A549 (cell line): ENCODE results near the gene CTXN1. TPM values are rescaled to one million over a fixed set of nuclear protein-coding genes. Genes with fewer than 3 reads are reported as not detected.
"Not testable (repeated sequence)": the region's sequence is repeated elsewhere in the genome, so short reads cannot be mapped to it uniquely, and the experiment has no call there.

Experiments used
- ATAC-seq, 2 experiments: fragments of 200-7000 bp in 1 of 2; fragments of >200 bp in 1 of 2; cut with Nextera tagmentation in 1 of 2; cut with Tn5 transposase in 1 of 2; 3 replicates each; pipeline versions ENCODE4 v1.8.0 to v1.9.1; 2018 to 2020; ENCODE audit warnings: mild to moderate bottlenecking in 1 of 2, moderate library complexity in 1 of 2
- CTCF ChIA-PET: fragments of 300-600 bp; sonication (Branson Sonifier 250); formaldehyde crosslinking; extraction: SDS; loops from one replicate; lab custom pipeline; 2021; ENCODE audit warnings: antibody characterized with exemption, inconsistent platforms; lab: Yijun Ruan, JAX
- POLR2A ChIA-PET: fragments of 350-600 bp; formaldehyde crosslinking; extraction: SDS; loops from one replicate; lab custom pipeline; 2021; ENCODE audit warnings: antibody characterized with exemption, inconsistent platforms; lab: Yijun Ruan, JAX
- DNase-seq, 2 experiments: peaks; one replicate each; pipeline versions ENCODE4 v3.0.0 to v3.0.0-alpha.2; 2011 to 2016; ENCODE audit warnings: low read depth in 1 of 2, low spot score in 1 of 2
- FAIRE-seq: peaks from 2 replicates; lab custom pipeline; 2011; peaks lifted over from hg19 to GRCh38; lab: Jason Lieb, UNC
- H3K27ac ChIP-seq, 2 experiments: fragments of >200 bp; sonication (Bioruptor Twin); formaldehyde crosslinking; 3 replicates each; pipeline ENCODE4 v1.5.1; 2016 to 2017
- H3K4me1 ChIP-seq: fragments of >200 bp; sonication (Bioruptor Twin); formaldehyde crosslinking; 3 replicates; pipeline ENCODE4 v1.6.1; 2016
- H3K4me2 ChIP-seq: fragments of >200 bp; sonication (Bioruptor Twin); formaldehyde crosslinking; 3 replicates; pipeline ENCODE4 v1.6.1; 2016
- H3K4me3 ChIP-seq: fragments of >200 bp; sonication (Bioruptor Twin); formaldehyde crosslinking; 3 replicates; pipeline ENCODE4 v1.5.1; 2016
- H3K9me3 ChIP-seq: fragments of >200 bp; sonication (Bioruptor Twin); formaldehyde crosslinking; 3 replicates; pipeline ENCODE4 v1.6.1; 2016
- ATOH8 ChIP-seq: fragments of 250-450 bp; sonication (Bioruptor Pico); IDR thresholded peaks from 2 replicates; pipeline ENCODE4 v1.5.0; 2020; ENCODE audit warnings: low read depth, mild to moderate bottlenecking, moderate library complexity
- BHLHE40 ChIP-seq: IDR thresholded peaks from 2 replicates; pipeline ENCODE4 v1.6.1; 2012; ENCODE audit warnings: low read depth, low read length, inconsistent platforms
- EHF ChIP-seq: fragments of 250-450 bp; sonication (Bioruptor Pico); IDR thresholded peaks from 2 replicates; pipeline ENCODE4 v1.5.0; 2020; ENCODE audit warnings: mild to moderate bottlenecking
- EHMT2 ChIP-seq: fragments of 200-600 bp; sonication (generic); IDR thresholded peaks from 2 replicates; pipeline ENCODE4 v1.6.1; 2016; ENCODE audit warnings: antibody characterized with exemption, low read depth, mild to moderate bottlenecking, moderate library complexity
- GATA3 ChIP-seq: IDR thresholded peaks from 2 replicates; pipeline ENCODE4 v1.6.1; 2012; ENCODE audit warnings: borderline replicate concordance
- HES2 ChIP-seq: fragments of >200 bp; sonication (Bioruptor Twin); formaldehyde crosslinking; IDR thresholded peaks from 2 replicates; pipeline ENCODE4 v1.6.1; 2016
- JUNB ChIP-seq: fragments of >200 bp; sonication (Bioruptor Twin); formaldehyde crosslinking; IDR thresholded peaks from 2 replicates; pipeline ENCODE4 v1.6.1; 2016
- KDM1A ChIP-seq: fragments of 200-600 bp; sonication (generic); IDR thresholded peaks from 2 replicates; pipeline ENCODE4 v1.6.1; 2016; ENCODE audit warnings: low read depth, mild to moderate bottlenecking
- KDM5A ChIP-seq: fragments of 200-600 bp; sonication (generic); IDR thresholded peaks from 2 replicates; pipeline ENCODE4 v1.6.1; 2016; ENCODE audit warnings: antibody characterized with exemption, mild to moderate bottlenecking
- MAFK ChIP-seq: fragments of 450-650 bp; IDR thresholded peaks from 2 replicates; pipeline ENCODE4 v1.6.1; 2014; ENCODE audit not compliant: partially characterized antibody
- MAX ChIP-seq: IDR thresholded peaks from 2 replicates; pipeline ENCODE4 v1.6.1; 2012
- MAZ ChIP-seq: fragments of 150-350 bp; IDR thresholded peaks from 2 replicates; pipeline ENCODE4 v1.6.1; 2014; ENCODE audit warnings: antibody characterized with exemption, low read depth, low read length, borderline replicate concordance
- MYC ChIP-seq: IDR thresholded peaks from 2 replicates; pipeline ENCODE4 v1.6.1; 2012; ENCODE audit warnings: mild to moderate bottlenecking, inconsistent platforms, low read length, improper control_type of control experiment, borderline replicate concordance
- RAD21 ChIP-seq, 2 experiments: fragments of >200 bp in 1 of 2; sonication (Bioruptor Twin) in 1 of 2; formaldehyde crosslinking in 1 of 2; IDR thresholded peaks in 1 of 2; conservative IDR thresholded peaks in 1 of 2; 2 replicates in 1 of 2; 3 replicates in 1 of 2; pipeline ENCODE4 v1.6.1; 2012 to 2018; ENCODE audit warnings: inconsistent platforms in 1 of 2
- RCOR1 ChIP-seq: fragments of 150-350 bp; IDR thresholded peaks from 2 replicates; pipeline ENCODE4 v1.6.1; 2014; ENCODE audit warnings: antibody characterized with exemption, low read length, low read depth
- ZFP36 ChIP-seq: fragments of 450-650 bp; IDR thresholded peaks from 2 replicates; pipeline ENCODE4 v1.6.1; 2014; ENCODE audit warnings: borderline replicate concordance; ENCODE audit not compliant: partially characterized antibody
- WGBS: methylation state at CpG from one replicate; pipeline ENCODE4 v1.1.6; 2017; ENCODE audit errors: missing lambda C conversion rate; 5-methylcytosine and 5-hydroxymethylcytosine counted together
- polyA plus RNA-seq, 4 experiments: library from polyadenylated mRNA; depleted of rRNA in 3 of 4; stranded (reverse); fragments of >200 nt; fragmentation: RNase III in 1 of 4; extraction: RNeasy Plus Mini Kit Qiagen cat#74134 plus additional on column Dnase treatment in 1 of 4; gene quantifications; 2 replicates in 3 of 4; 3 replicates in 1 of 4; pipeline ENCODE4 v1.2.3, GENCODE V29; 2011 to 2017
- TF ChIP-seq, protein P1 (sequence below): fragments of >200 bp; sonication (Bioruptor Twin); formaldehyde crosslinking; IDR thresholded peaks from 3 replicates; pipeline ENCODE4 v1.5.1; 2016
- TF ChIP-seq, protein P2 (sequence below): fragments of >200 bp; sonication (Bioruptor Twin); formaldehyde crosslinking; IDR thresholded peaks from 3 replicates; pipeline ENCODE4 v1.6.1; 2016
- TF ChIP-seq, protein P3 (sequence below): IDR thresholded peaks from 2 replicates; pipeline ENCODE4 v1.6.1; 2012; ENCODE audit warnings: low read depth, borderline replicate concordance

CTXN1 gene
- polyA plus RNA-seq, 2 of the 4 experiments (the other 2 are of a cell fraction): 1.2 to 9.9 TPM

- CTCF ChIA-PET: no interaction called here
- ATAC-seq: no peak
Measured at GRCh38 chr19:7962644-7963268, 36.8 kb upstream of the CTXN1 start.

GRCh38 chr19:7961920-7962626 lies 36.1 kb upstream of the CTXN1 start:
- Histone ChIP-seq H3K4me1 (peaks cover 12% of the 10 kb centered on the region; the same call in 2 of the 3 replicates), H3K9me3 (no peaks in the 10 kb centered on the region), H3K4me3 (no peak overlapping the region), H3K27ac (no peak overlapping the region), H3K4me2 (no peak overlapping the region)
- TF ChIP-seq, protein P1, sequence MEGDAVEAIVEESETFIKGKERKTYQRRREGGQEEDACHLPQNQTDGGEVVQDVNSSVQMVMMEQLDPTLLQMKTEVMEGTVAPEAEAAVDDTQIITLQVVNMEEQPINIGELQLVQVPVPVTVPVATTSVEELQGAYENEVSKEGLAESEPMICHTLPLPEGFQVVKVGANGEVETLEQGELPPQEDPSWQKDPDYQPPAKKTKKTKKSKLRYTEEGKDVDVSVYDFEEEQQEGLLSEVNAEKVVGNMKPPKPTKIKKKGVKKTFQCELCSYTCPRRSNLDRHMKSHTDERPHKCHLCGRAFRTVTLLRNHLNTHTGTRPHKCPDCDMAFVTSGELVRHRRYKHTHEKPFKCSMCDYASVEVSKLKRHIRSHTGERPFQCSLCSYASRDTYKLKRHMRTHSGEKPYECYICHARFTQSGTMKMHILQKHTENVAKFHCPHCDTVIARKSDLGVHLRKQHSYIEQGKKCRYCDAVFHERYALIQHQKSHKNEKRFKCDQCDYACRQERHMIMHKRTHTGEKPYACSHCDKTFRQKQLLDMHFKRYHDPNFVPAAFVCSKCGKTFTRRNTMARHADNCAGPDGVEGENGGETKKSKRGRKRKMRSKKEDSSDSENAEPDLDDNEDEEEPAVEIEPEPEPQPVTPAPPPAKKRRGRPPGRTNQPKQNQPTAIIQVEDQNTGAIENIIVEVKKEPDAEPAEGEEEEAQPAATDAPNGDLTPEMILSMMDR: no peak
- TF ChIP-seq HES2 (no peak), KDM5A (no peak), MAFK (no peak), JUNB (no peak), ZFP36 (no peak), KDM1A (no peak), MYC (no peak), EHMT2 (no peak), MAZ (no peak)
- TF ChIP-seq, protein P2, sequence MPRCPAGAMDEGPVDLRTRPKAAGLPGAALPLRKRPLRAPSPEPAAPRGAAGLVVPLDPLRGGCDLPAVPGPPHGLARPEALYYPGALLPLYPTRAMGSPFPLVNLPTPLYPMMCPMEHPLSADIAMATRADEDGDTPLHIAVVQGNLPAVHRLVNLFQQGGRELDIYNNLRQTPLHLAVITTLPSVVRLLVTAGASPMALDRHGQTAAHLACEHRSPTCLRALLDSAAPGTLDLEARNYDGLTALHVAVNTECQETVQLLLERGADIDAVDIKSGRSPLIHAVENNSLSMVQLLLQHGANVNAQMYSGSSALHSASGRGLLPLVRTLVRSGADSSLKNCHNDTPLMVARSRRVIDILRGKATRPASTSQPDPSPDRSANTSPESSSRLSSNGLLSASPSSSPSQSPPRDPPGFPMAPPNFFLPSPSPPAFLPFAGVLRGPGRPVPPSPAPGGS: no peak
- ATAC-seq (no peak), FAIRE-seq (no peak), DNase-seq (no peak)
- ChIA-PET POLR2A (no interaction called here), CTCF (no interaction called here)
- 73% methylated on average over 13 of the region's 13 CpGs for WGBS

More at GRCh38 chr19:7962644-7963268, 36.8 kb upstream of the CTXN1 start:
- TF ChIP-seq MAFK (peak; percentile 91), MAX (no peak)
- FAIRE-seq (no peak), DNase-seq (no peak)
- no peaks in the 10 kb centered on the region for H3K9me3 ChIP-seq
- POLR2A ChIA-PET: no interaction called here
- H3K4me1 ChIP-seq: peaks cover 12% of the 10 kb centered on the region; the same call in 2 of the 3 replicates
- WGBS: 88% methylated on average over 19 of the region's 22 CpGs
- no peak overlapping the region for H3K27ac ChIP-seq
- no peak overlapping the region for H3K4me2 ChIP-seq
- H3K4me3 ChIP-seq: no peak overlapping the region

GRCh38 chr19:7961082-7961481 lies 35.1 kb upstream of the CTXN1 start:
- H3K4me2 ChIP-seq, ATAC-seq, POLR2A ChIA-PET, H3K4me3 ChIP-seq, DNase-seq, H3K27ac ChIP-seq, FAIRE-seq, H3K9me3 ChIP-seq: not testable (repeated sequence)
- 85% methylated on average over 4 of the region's 4 CpGs for WGBS
- peaks cover 12% of the 10 kb centered on the region; the same call in 2 of the 3 replicates for H3K4me1 ChIP-seq
- CTCF ChIA-PET: interaction anchor here (1.0 to 3.4 kb wide), 3 partner anchors 10 to 41 kb away, joined by 3 to 20 read pairs (median 6); partner anchors contain the start of gene TIMM44

DNA sequence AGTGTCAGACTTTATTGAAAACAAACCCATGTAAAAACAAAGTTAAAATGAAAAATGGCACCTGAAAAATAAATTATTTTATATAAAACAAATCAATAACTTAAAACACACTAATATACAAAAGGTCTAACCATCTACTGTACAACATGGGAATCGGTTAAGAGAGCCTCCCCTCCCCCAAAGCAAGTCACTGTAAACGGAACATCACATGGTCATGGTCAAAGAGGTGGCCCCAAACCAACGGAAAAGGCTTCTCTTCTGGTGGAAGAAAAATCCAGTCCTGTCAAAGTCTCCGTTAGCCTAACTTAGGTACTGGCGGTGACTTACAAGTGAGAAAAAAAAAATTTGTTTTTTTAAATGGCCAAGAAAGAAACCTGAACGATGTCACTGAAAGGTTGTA lies 33.3 kb upstream of the CTXN1 start:
- ChIA-PET POLR2A (interaction anchor here (0.6 kb wide), 1 partner anchor 12 kb away, joined by 4 read pairs; no protein-coding TSS in a partner anchor), CTCF (interaction anchor here (1.0 to 3.4 kb wide), 3 partner anchors 11 to 15 kb away, joined by 3 to 20 read pairs (median 6); partner anchors contain the start of gene TIMM44)
- peaks cover 12% of the 10 kb centered on the region; the same call in 2 of the 3 replicates for H3K4me1 ChIP-seq
- no peak overlapping the region for H3K4me2 ChIP-seq
- WGBS: 88% methylated on average over 6 of the region's 6 CpGs
- ATAC-seq: no peak
- H3K4me3 ChIP-seq: no peak overlapping the region
- H3K9me3 ChIP-seq: no peaks in the 10 kb centered on the region
- DNase-seq: no peak
- no peak overlapping the region for H3K27ac ChIP-seq
- no peak for FAIRE-seq
- TF ChIP-seq RAD21 (conservative IDR thresholded peaks at IDR 0.05 in 1 of 2, IDR thresholded peaks at IDR 0.05 in 1 of 2) (no peak), BHLHE40 (no peak), RCOR1 (no peak), ATOH8 (CRISPR knock-in tag) (no peak), MAX (no peak), EHF (CRISPR knock-in tag) (no peak), KDM5A (no peak), GATA3 (no peak)
- TF ChIP-seq, protein P1: no peak
- TF ChIP-seq, protein P3, sequence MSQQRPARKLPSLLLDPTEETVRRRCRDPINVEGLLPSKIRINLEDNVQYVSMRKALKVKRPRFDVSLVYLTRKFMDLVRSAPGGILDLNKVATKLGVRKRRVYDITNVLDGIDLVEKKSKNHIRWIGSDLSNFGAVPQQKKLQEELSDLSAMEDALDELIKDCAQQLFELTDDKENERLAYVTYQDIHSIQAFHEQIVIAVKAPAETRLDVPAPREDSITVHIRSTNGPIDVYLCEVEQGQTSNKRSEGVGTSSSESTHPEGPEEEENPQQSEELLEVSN: no peak
